ENCODE data around the gene KMT2C. TPM values are rescaled to one million over a fixed set of nuclear protein-coding genes. Genes with fewer than 3 reads are reported as not detected.

The KMT2C gene
- total and polyA plus RNA-seq, 2 of the 8 experiments (the other 6 are each of a cell fraction or from before 2014, with no cell fraction given) = 9.1 to 40.8 TPM

- TF ChIP-seq, protein P1, sequence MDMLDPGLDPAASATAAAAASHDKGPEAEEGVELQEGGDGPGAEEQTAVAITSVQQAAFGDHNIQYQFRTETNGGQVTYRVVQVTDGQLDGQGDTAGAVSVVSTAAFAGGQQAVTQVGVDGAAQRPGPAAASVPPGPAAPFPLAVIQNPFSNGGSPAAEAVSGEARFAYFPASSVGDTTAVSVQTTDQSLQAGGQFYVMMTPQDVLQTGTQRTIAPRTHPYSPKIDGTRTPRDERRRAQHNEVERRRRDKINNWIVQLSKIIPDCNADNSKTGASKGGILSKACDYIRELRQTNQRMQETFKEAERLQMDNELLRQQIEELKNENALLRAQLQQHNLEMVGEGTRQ (IDR thresholded peaks at IDR 0.05; ENCODE audit: low read length) = no peak
- TF ChIP-seq POU5F1 (IDR thresholded peaks at IDR 0.05; ENCODE audit: low read depth, low read length) = no peak
These were observed 340.0 kb downstream of the KMT2C start (continued) for GRCh38 chr7:152095771-152096170.

Data from H1 (cell line).